ENCODE data around the gene PTPRD.
A peak's percentile ranks its signal among the peaks of the same experiment; 100 is the strongest.

PTPRD gene

GRCh38 chr9:9231946-9232345 is 1380.9 kb downstream of the PTPRD start:
- DNase-seq, result no peak

GRCh38 chr9:9229269-9229668 is 1383.5 kb downstream of the PTPRD start:
- DNase-seq, result no peak

GRCh38 chr9:9223175-9223574 is 1389.6 kb downstream of the PTPRD start:
- no peak for DNase-seq

- DNase-seq, result no peak
These were observed 1390.1 kb downstream of the PTPRD start for GRCh38 chr9:9222730-9223129.

- DNase-seq, result no peak
These were observed 1395.9 kb downstream of the PTPRD start for GRCh38 chr9:9216934-9217333.

GRCh38 chr9:9215050-9215449 is 1397.8 kb downstream of the PTPRD start:
- DNase-seq, result no peak

- no peak for DNase-seq
These were observed 1398.7 kb downstream of the PTPRD start for GRCh38 chr9:9214066-9214465.

GRCh38 chr9:9212963-9213362 is 1399.8 kb downstream of the PTPRD start:
- DNase-seq, result no peak

GRCh38 chr9:9202276-9202675 is 1410.5 kb downstream of the PTPRD start:
- no peak for DNase-seq

- no peak for DNase-seq
These were observed 1426.7 kb downstream of the PTPRD start for GRCh38 chr9:9186086-9186485.

- DNase-seq, result no peak
These were observed 1430.4 kb downstream of the PTPRD start for GRCh38 chr9:9182431-9182830.

- no peak for DNase-seq
These were observed 1435.7 kb downstream of the PTPRD start for GRCh38 chr9:9177081-9177480.

GRCh38 chr9:9174358-9174757 is 1438.4 kb downstream of the PTPRD start:
- no peak for DNase-seq

- no peak for DNase-seq
These were observed 1439.5 kb downstream of the PTPRD start for GRCh38 chr9:9173264-9173663.

- no peak for DNase-seq
These were observed 1442.2 kb downstream of the PTPRD start for GRCh38 chr9:9170439-9171134.

GRCh38 chr9:9142001-9142400 is 1470.8 kb downstream of the PTPRD start:
- DNase-seq, result peak; percentile 52

- DNase-seq, result no peak
These were observed 1479.3 kb downstream of the PTPRD start for GRCh38 chr9:9133526-9133925.

- DNase-seq, result no peak
These were observed 1488.2 kb downstream of the PTPRD start for GRCh38 chr9:9124616-9125015.

GRCh38 chr9:9122230-9122875 is 1490.4 kb downstream of the PTPRD start:
- DNase-seq, result no peak

GRCh38 chr9:9117866-9118265 is 1494.9 kb downstream of the PTPRD start:
- no peak for DNase-seq

- DNase-seq, result no peak
These were observed 1500.6 kb downstream of the PTPRD start for GRCh38 chr9:9112001-9112720.

GRCh38 chr9:9108641-9109040 is 1504.2 kb downstream of the PTPRD start:
- DNase-seq, result no peak

GRCh38 chr9:9102295-9102694 is 1510.5 kb downstream of the PTPRD start:
- peak; percentile 17 for DNase-seq

GRCh38 chr9:9100070-9100469 is 1512.7 kb downstream of the PTPRD start:
- DNase-seq, result no peak
